Measurements from ENCODE around the gene DNAAF1.

- TF ChIP-seq CTCF (IDR thresholded peaks at IDR 0.05) = no peak
- TF ChIP-seq ZFX (IDR thresholded peaks at IDR 0.05; ENCODE audit: borderline replicate concordance) = no peak
Observed at GRCh38 chr16:84155226-84155625, 10.1 kb downstream of the DNAAF1 start.
